Measurements from ENCODE around the gene DNAL4.

The DNAL4 gene

DNA sequence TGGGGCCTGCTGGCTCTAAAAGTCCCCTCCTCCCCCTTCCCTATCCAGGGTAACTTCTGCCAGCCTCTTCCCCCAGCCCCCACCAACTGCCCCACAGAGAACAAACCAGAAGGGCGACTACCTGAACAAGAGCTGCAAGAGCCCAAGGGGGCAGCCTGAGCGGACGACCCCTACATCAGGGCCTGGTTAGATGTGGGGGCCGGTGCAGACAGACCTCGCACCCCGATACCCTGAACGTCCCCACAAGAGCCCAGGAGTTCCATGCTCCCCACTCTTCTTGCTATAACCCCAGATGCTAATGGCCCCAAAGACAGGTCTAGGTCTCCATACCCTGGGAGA lies 58.8 kb downstream of the DNAL4 start:
- ATAC-seq (no peak), DNase-seq (peak in 1 of 2 donors; percentile 10)
- Mint-ChIP-seq H3K4me1 (peaks cover 96% of the 10 kb centered on the region), H3K27me3 (no peaks in the 10 kb centered on the region), H3K4me3 (peak overlapping the region in 1 of 2 donors; percentile 0), H3K27ac (peak overlapping the region; percentile 8 to 96), H3K9me3 (no peaks in the 10 kb centered on the region)

DNA sequence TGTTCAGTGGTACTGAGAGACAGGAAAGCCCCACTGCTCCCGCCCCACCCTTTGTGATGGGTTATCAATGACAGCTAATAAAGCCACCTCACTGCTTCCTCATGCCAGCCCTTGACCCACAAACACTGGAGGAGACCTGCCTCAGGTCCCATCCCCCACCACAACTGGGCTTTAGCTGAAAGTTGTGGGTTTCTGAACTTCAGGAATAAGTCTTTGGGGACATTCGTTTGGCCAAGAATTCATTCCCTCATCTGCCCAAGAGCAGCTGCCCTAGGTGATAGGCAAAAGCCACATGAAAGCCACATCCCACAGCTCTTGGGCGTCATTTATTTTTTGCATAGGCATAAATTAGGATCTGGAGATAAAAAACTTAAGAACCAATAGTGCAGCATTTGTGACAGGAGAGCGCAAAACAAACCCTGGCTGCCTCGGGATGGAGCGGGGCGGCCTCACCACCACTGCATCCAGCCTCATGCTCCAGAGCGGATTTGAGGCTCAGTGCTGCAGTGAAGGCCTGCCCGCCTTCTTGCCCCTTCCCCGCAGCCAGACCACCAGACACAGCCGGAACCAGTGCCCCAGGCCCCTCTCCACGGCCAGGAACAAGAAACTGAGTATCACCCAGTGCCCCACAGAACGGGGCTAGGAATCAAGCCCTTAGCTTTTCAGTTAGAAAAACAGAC lies 59.4 kb downstream of the DNAL4 start:
- Mint-ChIP-seq H3K9me3 (no peaks in the 10 kb centered on the region), H3K27me3 (no peaks in the 10 kb centered on the region), H3K27ac (peak overlapping the region; percentile 57 to 90), H3K4me1 (peaks cover 91% of the 10 kb centered on the region), H3K4me3 (no peak overlapping the region)
- no peak for ATAC-seq
- DNase-seq: peak in 1 of 2 donors; percentile 11

- Mint-ChIP-seq H3K4me3 (no peak overlapping the region), H3K27me3 (no peaks in the 10 kb centered on the region), H3K9me3 (no peaks in the 10 kb centered on the region), H3K4me1 (peaks cover 84% of the 10 kb centered on the region), H3K27ac (peak overlapping the region; percentile 72 to 87)
- peak; percentile 6 for ATAC-seq
- peak in 1 of 2 donors; percentile 14 for DNase-seq
These were observed 60.1 kb downstream of the DNAL4 start for GRCh38 chr22:38733724-38734381.

GRCh38 chr22:38733329-38733723 lies 60.6 kb downstream of the DNAL4 start:
- H3K27me3 Mint-ChIP-seq: no peaks in the 10 kb centered on the region
- H3K27ac Mint-ChIP-seq: peak overlapping the region; percentile 77 to 98
- DNase-seq (peak; percentile 54 to 56), ATAC-seq (peak; percentile 62)
- peaks cover 79% of the 10 kb centered on the region for H3K4me1 Mint-ChIP-seq
- no peaks in the 10 kb centered on the region for H3K9me3 Mint-ChIP-seq
- peak overlapping the region in 1 of 2 donors; percentile 46 for H3K4me3 Mint-ChIP-seq

GRCh38 chr22:38732251-38732815 lies 61.6 kb downstream of the DNAL4 start:
- H3K4me3 Mint-ChIP-seq: peak overlapping the region in 1 of 2 donors; percentile 37
- H3K27ac Mint-ChIP-seq: peak overlapping the region in 1 of 2 donors; percentile 98
- no peaks in the 10 kb centered on the region for H3K27me3 Mint-ChIP-seq
- ATAC-seq (no peak), DNase-seq (peak in 1 of 2 donors; percentile 12)
- no peaks in the 10 kb centered on the region for H3K9me3 Mint-ChIP-seq
- H3K4me1 Mint-ChIP-seq: peaks cover 69% of the 10 kb centered on the region

DNA sequence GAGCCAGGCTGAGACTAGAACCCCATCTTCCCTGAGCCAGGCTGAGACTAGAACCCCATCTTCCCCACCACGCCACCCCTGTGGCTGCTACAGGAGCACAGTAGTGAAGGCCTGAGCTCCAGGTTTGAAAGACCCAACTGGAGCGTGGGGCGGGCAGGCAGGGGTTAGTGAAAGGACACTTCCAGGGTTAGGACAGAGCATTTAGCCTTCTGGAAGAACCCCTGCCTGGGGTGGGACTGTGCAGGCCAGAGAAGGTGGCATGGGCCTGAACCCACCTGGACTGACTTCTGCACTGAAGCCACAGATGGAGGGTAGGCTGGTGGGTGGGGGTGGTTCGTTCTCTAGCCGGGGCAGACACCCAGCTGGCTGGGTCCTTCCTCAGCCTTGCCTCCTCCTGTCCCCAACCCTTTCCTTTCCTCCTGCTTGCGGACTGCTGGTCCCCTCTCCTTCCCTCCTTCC lies 62.2 kb downstream of the DNAL4 start:
- Mint-ChIP-seq H3K4me1 (peaks cover 63% of the 10 kb centered on the region), H3K4me3 (peak overlapping the region in 1 of 2 donors; percentile 38), H3K27ac (peak overlapping the region in 1 of 2 donors; percentile 90), H3K9me3 (no peaks in the 10 kb centered on the region), H3K27me3 (no peaks in the 10 kb centered on the region)
- peak in 1 of 2 donors; percentile 18 for DNase-seq
- peak; percentile 3 for ATAC-seq

- Mint-ChIP-seq H3K27me3 (no peaks in the 10 kb centered on the region), H3K27ac (peak overlapping the region in 1 of 2 donors; percentile 75), H3K9me3 (no peaks in the 10 kb centered on the region), H3K4me1 (peaks cover 50% of the 10 kb centered on the region), H3K4me3 (no peak overlapping the region)
- peak in 1 of 2 donors; percentile 11 for DNase-seq
- no peak for ATAC-seq
These were observed 63.5 kb downstream of the DNAL4 start for GRCh38 chr22:38730411-38730871.

DNA sequence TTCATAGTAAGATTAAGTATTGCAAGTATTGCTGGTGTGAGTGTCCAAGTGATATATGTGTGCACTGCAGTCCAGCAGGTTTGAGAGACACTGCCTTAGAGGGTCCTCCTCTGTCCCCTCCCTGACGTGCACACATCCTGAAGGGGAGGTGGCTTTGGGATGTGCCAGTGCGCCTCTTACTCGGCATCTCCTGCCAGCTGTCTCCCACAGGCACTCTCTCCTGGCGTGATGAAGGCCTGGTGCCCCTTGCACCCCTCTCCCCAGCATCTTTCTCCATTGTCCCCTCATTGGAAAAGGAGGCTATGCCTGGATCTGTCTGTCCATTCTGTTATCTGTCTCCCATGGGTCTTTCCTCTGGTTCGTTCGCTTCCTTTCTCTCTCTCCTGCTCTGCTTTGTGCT lies 64.0 kb downstream of the DNAL4 start:
- DNase-seq (peak in 1 of 2 donors; percentile 8), ATAC-seq (no peak)
- Mint-ChIP-seq H3K4me1 (peaks cover 45% of the 10 kb centered on the region), H3K27me3 (no peaks in the 10 kb centered on the region), H3K9me3 (no peaks in the 10 kb centered on the region), H3K27ac (peak overlapping the region in 1 of 2 donors; percentile 75), H3K4me3 (no peak overlapping the region)

- Mint-ChIP-seq H3K9me3 (no peaks in the 10 kb centered on the region), H3K4me1 (peaks cover 37% of the 10 kb centered on the region), H3K4me3 (no peak overlapping the region), H3K27me3 (no peaks in the 10 kb centered on the region), H3K27ac (peak overlapping the region in 1 of 2 donors; percentile 88)
- ATAC-seq (no peak), DNase-seq (peak in 1 of 2 donors; percentile 9)
These were observed 64.8 kb downstream of the DNAL4 start for GRCh38 chr22:38728871-38729796.

All from stimulated activated naive CD8-positive, alpha-beta T cell treated with anti-CD3 and anti-CD28 coated beads, Interleukin-15, amount 100 ng/mL, for 72 hours (primary cell).